Bronchial epithelial cell (primary cell): Measurements from ENCODE around the gene ACP4. TPM values are rescaled to one million over a fixed set of nuclear protein-coding genes. Genes with fewer than 3 reads are reported as not detected.

Source experiments
- DNase-seq: peaks from one replicate; pipeline ENCODE4 v3.0.0-alpha.2; 2010; ENCODE audit warnings: low read depth
- FAIRE-seq: peaks from 2 replicates; lab custom pipeline; 2011; peaks lifted over from hg19 to GRCh38; lab: Jason Lieb, UNC
- H3K27me3 ChIP-seq: 2 replicates; pipeline ENCODE4 v1.5.1; 2011; ENCODE audit warnings: low read length; ENCODE audit not compliant: control insufficient read depth, insufficient read depth
- H3K36me3 ChIP-seq: 2 replicates; pipeline ENCODE4 v1.5.1; 2011; ENCODE audit warnings: low read length; ENCODE audit not compliant: control insufficient read depth, insufficient read depth
- H3K4me3 ChIP-seq: 2 replicates; pipeline ENCODE4 v1.5.1; 2011; ENCODE audit warnings: mild to moderate bottlenecking, low read depth, low read length, control low read depth
- CTCF ChIP-seq: IDR thresholded peaks from 2 replicates; pipeline ENCODE4 v1.5.1; 2011; ENCODE audit warnings: mild to moderate bottlenecking, moderate library complexity, low read length, control low read depth, inconsistent platforms; ENCODE audit not compliant: insufficient read depth, severe bottlenecking
- total RNA-seq: library from RNA; depleted of rRNA; stranded (reverse); fragments of >200 nt; gene quantifications from 2 replicates; pipeline ENCODE4 v1.2.1, GENCODE V29; 2014

The ACP4 gene
- total RNA-seq, 1 donor from 2014 or later: not detected

- Histone ChIP-seq H3K27me3 (no peaks in the 10 kb centered on the region), H3K4me3 (no peak overlapping the region), H3K36me3 (no peaks in the 10 kb centered on the region)
- no peak for TF ChIP-seq CTCF
- FAIRE-seq: no peak
- DNase-seq: no peak
These were observed 49.8 kb downstream of the ACP4 start for GRCh38 chr19:50839712-50840655.

- FAIRE-seq (no peak), DNase-seq (no peak)
- no peaks in the 10 kb centered on the region for H3K27me3 ChIP-seq
These were observed 51.9 kb downstream of the ACP4 start for GRCh38 chr19:50842130-50842529.

GRCh38 chr19:50843205-50843604, 53.0 kb downstream of the ACP4 start:
- no peak for FAIRE-seq
- no peak for DNase-seq
- Histone ChIP-seq H3K36me3 (no peaks in the 10 kb centered on the region), H3K4me3 (no peak overlapping the region), H3K27me3 (no peaks in the 10 kb centered on the region)
- no peak for TF ChIP-seq CTCF

More at GRCh38 chr19:50842130-50842529, 51.9 kb downstream of the ACP4 start:
- no peaks in the 10 kb centered on the region for H3K36me3 ChIP-seq
- H3K4me3 ChIP-seq: no peak overlapping the region
- no peak for TF ChIP-seq CTCF

- FAIRE-seq (no peak), DNase-seq (no peak)
- Histone ChIP-seq H3K4me3 (no peak overlapping the region), H3K36me3 (no peaks in the 10 kb centered on the region), H3K27me3 (no peaks in the 10 kb centered on the region)
- TF ChIP-seq CTCF: no peak
These were observed 53.5 kb downstream of the ACP4 start for GRCh38 chr19:50843701-50844221.

- FAIRE-seq: peak; percentile 50
- Histone ChIP-seq H3K36me3 (no peaks in the 10 kb centered on the region), H3K4me3 (no peak overlapping the region), H3K27me3 (no peaks in the 10 kb centered on the region)
- DNase-seq: no peak
- TF ChIP-seq CTCF: no peak
These were observed 54.2 kb downstream of the ACP4 start for GRCh38 chr19:50844296-50844935.

Other genes starting within 250 kb of the ACP4 start
- gene LRRC4B, start 222.0 kb upstream of the ACP4 start, total RNA-seq: not detected in 2 replicates
- not detected in 2 replicates for gene SYT3, start 150.5 kb upstream of the ACP4 start, total RNA-seq
- not detected in 2 replicates for gene C19orf81, start 141.0 kb upstream of the ACP4 start, total RNA-seq
- under 0.01 TPM in 1 of 2 replicates, not detected in the other for gene SHANK1, start 70.6 kb upstream of the ACP4 start, total RNA-seq
- gene CLEC11A, start 67.1 kb upstream of the ACP4 start, total RNA-seq: 0.26 TPM in 2 replicates
- not detected in 2 replicates for gene GPR32, start 20.0 kb upstream of the ACP4 start, total RNA-seq
- gene KLK1, start 33.4 kb downstream of the ACP4 start, total RNA-seq: not detected in 2 replicates
- gene KLK15, start 43.2 kb downstream of the ACP4 start, total RNA-seq: not detected in 2 replicates
- not detected in 2 replicates for gene KLK3, start 64.5 kb downstream of the ACP4 start, total RNA-seq
- gene KLK2, start 83.0 kb downstream of the ACP4 start, total RNA-seq: 0.53 TPM in 1 of 2 replicates, not detected in the other
- gene KLK4, start 121.0 kb downstream of the ACP4 start, total RNA-seq: not detected in 2 replicates
- gene KLK5, start 162.6 kb downstream of the ACP4 start, total RNA-seq: 3.4 and 12.0 TPM in 2 replicates
- gene KLK6, start 179.2 kb downstream of the ACP4 start, total RNA-seq: 0.26 TPM in 2 replicates
- gene KLK7, start 193.5 kb downstream of the ACP4 start, total RNA-seq: 3.9 and 20.0 TPM in 2 replicates
- 7.6 and 91.1 TPM in 2 replicates for gene KLK8, start 211.2 kb downstream of the ACP4 start, total RNA-seq
- gene KLK10, start 229.3 kb downstream of the ACP4 start, total RNA-seq: 6.6 and 28.0 TPM in 2 replicates
- gene KLK11, start 236.2 kb downstream of the ACP4 start, total RNA-seq: 1.6 and 52.0 TPM in 2 replicates
- 26.1 TPM in 1 of 2 replicates, not detected in the other for gene KLK12, start 244.6 kb downstream of the ACP4 start, total RNA-seq